ENCODE data around the gene VAV3. TPM values are rescaled to one million over a fixed set of nuclear protein-coding genes. Genes with fewer than 3 reads are reported as not detected.
"Not testable (repeated sequence)": the region's sequence is repeated elsewhere in the genome, so short reads cannot be mapped to it uniquely, and the experiment has no call there.

VAV3 gene
- total and polyA plus RNA-seq, 2 donors = 7.9 to 15.8 TPM

DNA sequence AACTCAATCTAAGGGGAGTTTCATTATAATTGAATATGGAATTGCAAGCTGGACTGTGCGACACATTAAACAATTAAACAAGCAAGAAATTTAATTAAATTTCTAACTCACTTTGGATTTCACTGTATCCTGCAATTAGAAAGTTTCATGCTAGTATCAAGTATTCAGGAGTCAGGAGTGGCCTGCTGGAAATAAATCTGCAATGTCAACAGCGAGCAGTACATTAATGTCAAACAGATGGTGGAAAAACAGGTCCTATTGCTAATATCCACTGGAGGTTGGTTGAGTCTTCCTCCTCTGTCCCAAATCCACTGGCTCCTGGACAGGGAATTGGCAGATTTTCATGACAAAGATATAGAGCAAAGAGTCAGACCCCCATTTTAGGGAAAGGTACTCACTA lies 237.1 kb downstream of the VAV3 start:
- H3K27ac ChIP-seq (ENCODE audit: low read depth in 1 of 2, low read length in 1 of 2) = no peak overlapping the region
- no peaks in the 10 kb centered on the region for H3K4me1 ChIP-seq (ENCODE audit: control insufficient read depth in 2 of 2, insufficient read depth in 2 of 2, low read length in 2 of 2)
- DNase-seq (ENCODE audit: low read depth in 6 of 9, low spot score in 9 of 9) = no peak
- H3K4me3 ChIP-seq (ENCODE audit: low read length in 2 of 2) = no peak overlapping the region
- H3K9me3 ChIP-seq (ENCODE audit: control insufficient read depth in 2 of 2, insufficient read depth in 1 of 2, low read length in 1 of 2) = no peaks in the 10 kb centered on the region
- no peaks in the 10 kb centered on the region for H3K36me3 ChIP-seq (ENCODE audit: control insufficient read depth in 2 of 2, insufficient read depth in 2 of 2, low read length in 1 of 2)
- WGBS = 99% methylated on average over 2 of the region's 2 CpGs
- H3K27me3 ChIP-seq (ENCODE audit: control insufficient read depth in 2 of 2, insufficient read depth in 1 of 2, low read length in 1 of 2) = no peaks in the 10 kb centered on the region

DNA sequence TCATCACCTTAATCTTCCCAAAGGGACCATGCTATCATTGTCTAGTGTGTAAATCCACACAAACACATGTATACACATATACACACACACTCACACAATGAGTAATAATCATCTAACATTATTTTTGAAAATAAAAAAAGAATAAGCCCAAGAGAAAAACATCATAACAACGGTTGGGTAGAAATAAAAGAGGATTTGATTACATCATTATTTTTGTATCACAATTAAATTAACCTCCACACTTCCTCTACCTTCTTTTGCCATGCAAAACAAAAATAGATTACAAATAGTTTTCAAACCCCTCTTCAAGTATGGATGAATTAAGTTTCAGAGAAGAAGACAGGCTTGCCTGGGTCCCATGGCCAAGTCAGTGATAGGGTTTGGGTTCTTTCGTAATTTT lies 238.1 kb downstream of the VAV3 start:
- H3K27ac ChIP-seq (ENCODE audit: low read depth in 1 of 2, low read length in 1 of 2) = no peak overlapping the region
- no peaks in the 10 kb centered on the region for H3K27me3 ChIP-seq (ENCODE audit: control insufficient read depth in 2 of 2, insufficient read depth in 1 of 2, low read length in 1 of 2)
- no peaks in the 10 kb centered on the region for H3K9me3 ChIP-seq (ENCODE audit: control insufficient read depth in 2 of 2, insufficient read depth in 1 of 2, low read length in 1 of 2)
- 98% methylated on average over 2 of the region's 2 CpGs for WGBS
- no peak overlapping the region for H3K4me3 ChIP-seq (ENCODE audit: low read length in 2 of 2)
- DNase-seq (ENCODE audit: low read depth in 6 of 9, low spot score in 9 of 9) = no peak
- H3K4me1 ChIP-seq (ENCODE audit: control insufficient read depth in 2 of 2, insufficient read depth in 2 of 2, low read length in 2 of 2) = no peaks in the 10 kb centered on the region
- H3K36me3 ChIP-seq (ENCODE audit: control insufficient read depth in 2 of 2, insufficient read depth in 2 of 2, low read length in 1 of 2) = no peaks in the 10 kb centered on the region

DNA sequence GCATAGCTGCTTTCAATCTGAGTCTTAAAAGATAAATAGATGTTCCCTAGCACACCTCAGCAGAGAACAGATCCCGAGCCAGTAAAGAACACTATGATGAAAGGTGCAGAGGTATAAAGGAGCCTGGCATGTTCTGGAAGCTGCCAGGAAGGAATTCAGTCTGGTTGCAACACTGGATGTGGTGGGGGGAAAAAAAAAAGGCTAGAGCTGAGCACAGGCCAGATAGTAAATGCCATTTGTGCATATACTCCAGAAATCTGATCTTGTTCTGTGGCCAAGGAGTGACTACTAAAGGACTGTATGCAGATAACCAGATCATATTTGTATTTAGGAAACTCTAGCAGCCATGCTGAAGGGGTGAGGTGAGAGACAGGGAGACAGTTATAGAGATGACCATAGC lies 240.3 kb downstream of the VAV3 start:
- DNase-seq (ENCODE audit: low read depth in 6 of 9, low spot score in 9 of 9) = no peak
- no peak overlapping the region for H3K4me3 ChIP-seq (ENCODE audit: low read length in 2 of 2)
- H3K27ac ChIP-seq (ENCODE audit: low read depth in 1 of 2, low read length in 1 of 2) = no peak overlapping the region
- no peaks in the 10 kb centered on the region for H3K9me3 ChIP-seq (ENCODE audit: control insufficient read depth in 2 of 2, insufficient read depth in 1 of 2, low read length in 1 of 2)
- no peaks in the 10 kb centered on the region for H3K36me3 ChIP-seq (ENCODE audit: control insufficient read depth in 2 of 2, insufficient read depth in 2 of 2, low read length in 1 of 2)
- no peaks in the 10 kb centered on the region for H3K27me3 ChIP-seq (ENCODE audit: control insufficient read depth in 2 of 2, insufficient read depth in 1 of 2, low read length in 1 of 2)
- H3K4me1 ChIP-seq (ENCODE audit: control insufficient read depth in 2 of 2, insufficient read depth in 2 of 2, low read length in 2 of 2) = no peaks in the 10 kb centered on the region
- 96% methylated on average over 1 of the region's 1 CpG for WGBS

DNA sequence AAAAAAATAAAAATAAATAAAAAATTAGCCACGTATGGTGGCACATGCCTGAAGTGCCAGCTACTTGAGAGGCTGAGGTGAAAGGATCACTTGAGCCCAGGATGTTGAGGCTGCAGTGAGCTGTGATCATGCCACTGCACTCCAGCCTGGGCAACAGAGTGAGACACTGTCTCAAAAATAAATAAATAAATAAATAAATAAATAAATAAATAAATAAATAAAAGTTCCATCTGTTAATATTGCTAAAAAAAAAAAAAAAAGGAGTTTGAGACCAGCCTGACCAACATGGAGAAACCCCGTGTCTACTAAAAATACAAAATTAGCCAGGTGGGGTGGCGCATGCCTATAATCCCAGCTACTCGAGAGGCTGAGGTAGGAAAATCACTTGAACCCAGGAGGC lies 244.8 kb downstream of the VAV3 start:
- not testable (repeated sequence) for H3K9me3 ChIP-seq (ENCODE audit: control insufficient read depth in 2 of 2, insufficient read depth in 1 of 2, low read length in 1 of 2); H3K4me1 ChIP-seq (ENCODE audit: control insufficient read depth in 2 of 2, insufficient read depth in 2 of 2, low read length in 2 of 2); H3K27me3 ChIP-seq (ENCODE audit: control insufficient read depth in 2 of 2, insufficient read depth in 1 of 2, low read length in 1 of 2); H3K27ac ChIP-seq (ENCODE audit: low read depth in 1 of 2, low read length in 1 of 2); H3K36me3 ChIP-seq (ENCODE audit: control insufficient read depth in 2 of 2, insufficient read depth in 2 of 2, low read length in 1 of 2); DNase-seq (ENCODE audit: low read depth in 6 of 9, low spot score in 9 of 9); H3K4me3 ChIP-seq (ENCODE audit: low read length in 2 of 2)
- WGBS = 98% methylated on average over 4 of the region's 4 CpGs

DNA sequence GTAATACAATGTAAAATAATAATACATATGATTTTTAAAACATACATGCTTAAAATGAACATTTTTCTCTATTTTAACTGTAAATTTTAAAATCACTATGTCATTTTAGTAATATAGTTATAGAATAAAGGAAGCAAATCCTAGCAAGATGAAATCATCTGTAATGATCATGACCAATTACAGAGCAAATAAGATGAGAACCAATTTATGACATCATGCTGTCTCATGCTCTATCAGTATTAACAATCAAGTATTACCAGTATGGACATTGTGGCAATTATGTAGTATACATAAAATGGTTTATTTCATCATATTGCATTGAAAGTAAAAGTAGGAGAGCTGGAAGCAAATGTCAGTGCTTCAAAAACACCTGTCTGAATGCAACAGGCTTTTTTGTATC lies 255.0 kb downstream of the VAV3 start:
- Histone ChIP-seq H3K27ac (ENCODE audit: low read depth in 1 of 2, low read length in 1 of 2) (no peak overlapping the region), H3K27me3 (ENCODE audit: control insufficient read depth in 2 of 2, insufficient read depth in 1 of 2, low read length in 1 of 2) (no peaks in the 10 kb centered on the region), H3K4me3 (ENCODE audit: low read length in 2 of 2) (no peak overlapping the region), H3K36me3 (ENCODE audit: control insufficient read depth in 2 of 2, insufficient read depth in 2 of 2, low read length in 1 of 2) (no peaks in the 10 kb centered on the region), H3K4me1 (ENCODE audit: control insufficient read depth in 2 of 2, insufficient read depth in 2 of 2, low read length in 2 of 2) (no peaks in the 10 kb centered on the region), H3K9me3 (ENCODE audit: control insufficient read depth in 2 of 2, insufficient read depth in 1 of 2, low read length in 1 of 2) (no peaks in the 10 kb centered on the region)
- DNase-seq (ENCODE audit: low read depth in 6 of 9, low spot score in 9 of 9) = no peak

DNA sequence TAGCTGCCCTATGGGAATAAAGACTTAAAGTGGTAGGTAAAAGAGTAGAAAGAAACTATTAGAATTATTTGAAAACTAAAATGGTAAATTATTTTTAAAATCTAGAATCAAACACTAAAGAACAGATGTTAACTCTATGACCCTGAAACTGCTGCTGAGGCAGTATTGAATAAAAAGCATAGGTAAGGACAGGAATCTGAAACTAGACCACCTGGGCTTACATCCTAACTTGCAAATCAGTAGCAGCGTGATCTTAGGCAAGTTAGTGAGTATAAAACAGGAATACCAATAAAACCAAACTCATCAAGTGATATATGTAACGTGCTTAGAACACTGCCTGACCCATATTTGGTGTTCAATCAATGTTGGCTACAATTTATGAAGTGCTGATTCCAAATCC lies 257.9 kb downstream of the VAV3 start:
- Histone ChIP-seq H3K9me3 (ENCODE audit: control insufficient read depth in 2 of 2, insufficient read depth in 1 of 2, low read length in 1 of 2) (no peaks in the 10 kb centered on the region), H3K27me3 (ENCODE audit: control insufficient read depth in 2 of 2, insufficient read depth in 1 of 2, low read length in 1 of 2) (no peaks in the 10 kb centered on the region), H3K4me1 (ENCODE audit: control insufficient read depth in 2 of 2, insufficient read depth in 2 of 2, low read length in 2 of 2) (no peaks in the 10 kb centered on the region), H3K27ac (ENCODE audit: low read depth in 1 of 2, low read length in 1 of 2) (no peak overlapping the region), H3K36me3 (ENCODE audit: control insufficient read depth in 2 of 2, insufficient read depth in 2 of 2, low read length in 1 of 2) (no peaks in the 10 kb centered on the region), H3K4me3 (ENCODE audit: low read length in 2 of 2) (no peak overlapping the region)
- 93% methylated on average over 2 of the region's 2 CpGs for WGBS
- DNase-seq (ENCODE audit: low read depth in 6 of 9, low spot score in 9 of 9) = no peak

DNA sequence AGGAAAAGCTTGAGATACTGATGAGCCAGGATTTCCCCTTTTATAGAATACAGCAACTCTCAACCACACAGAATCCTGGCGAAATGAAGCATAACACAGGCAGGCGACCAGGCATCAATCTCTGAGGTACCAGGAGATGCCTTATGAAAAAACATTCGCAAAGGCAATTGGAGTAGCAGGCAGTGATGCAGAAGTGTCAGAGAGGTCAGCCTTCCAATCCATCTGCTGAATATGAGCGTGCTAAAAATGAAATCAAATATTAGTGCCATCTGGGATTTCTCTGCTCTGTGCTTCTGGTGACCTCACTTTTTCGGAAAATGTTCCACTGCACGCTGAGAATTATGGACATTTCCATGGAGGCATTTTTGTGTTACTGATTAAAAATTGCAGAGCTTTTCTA lies 258.8 kb downstream of the VAV3 start:
- WGBS = 96% methylated on average over 6 of the region's 6 CpGs
- no peak for DNase-seq (ENCODE audit: low read depth in 6 of 9, low spot score in 9 of 9)
- Histone ChIP-seq H3K27ac (ENCODE audit: low read depth in 1 of 2, low read length in 1 of 2) (no peak overlapping the region), H3K36me3 (ENCODE audit: control insufficient read depth in 2 of 2, insufficient read depth in 2 of 2, low read length in 1 of 2) (no peaks in the 10 kb centered on the region), H3K27me3 (ENCODE audit: control insufficient read depth in 2 of 2, insufficient read depth in 1 of 2, low read length in 1 of 2) (no peaks in the 10 kb centered on the region), H3K9me3 (ENCODE audit: control insufficient read depth in 2 of 2, insufficient read depth in 1 of 2, low read length in 1 of 2) (no peaks in the 10 kb centered on the region), H3K4me3 (ENCODE audit: low read length in 2 of 2) (no peak overlapping the region), H3K4me1 (ENCODE audit: control insufficient read depth in 2 of 2, insufficient read depth in 2 of 2, low read length in 2 of 2) (no peaks in the 10 kb centered on the region)

DNA sequence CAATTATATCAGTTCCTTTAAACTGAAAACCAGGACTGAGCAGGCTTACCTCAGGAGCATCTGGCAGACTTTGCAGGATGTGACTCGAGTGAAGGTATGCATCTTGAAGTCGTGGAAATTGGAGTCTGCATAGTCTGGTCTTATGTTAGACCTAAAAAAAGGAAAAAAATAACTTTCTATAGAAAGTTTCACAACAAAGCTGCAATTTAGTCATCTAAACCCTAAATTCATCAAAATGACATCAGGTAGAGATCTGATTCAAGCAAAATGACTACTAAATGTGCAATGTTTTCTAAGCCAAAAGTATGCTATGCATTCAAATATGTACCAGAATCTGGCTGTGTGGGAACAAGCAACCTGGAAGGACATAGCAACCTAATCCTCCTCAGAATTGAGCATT lies 260.1 kb downstream of the VAV3 start:
- no peaks in the 10 kb centered on the region for H3K27me3 ChIP-seq (ENCODE audit: control insufficient read depth in 2 of 2, insufficient read depth in 1 of 2, low read length in 1 of 2)
- no peak overlapping the region for H3K27ac ChIP-seq (ENCODE audit: low read depth in 1 of 2, low read length in 1 of 2)
- no peaks in the 10 kb centered on the region for H3K36me3 ChIP-seq (ENCODE audit: control insufficient read depth in 2 of 2, insufficient read depth in 2 of 2, low read length in 1 of 2)
- no peak for DNase-seq (ENCODE audit: low read depth in 6 of 9, low spot score in 9 of 9)
- WGBS = 97% methylated on average over 2 of the region's 2 CpGs
- H3K9me3 ChIP-seq (ENCODE audit: control insufficient read depth in 2 of 2, insufficient read depth in 1 of 2, low read length in 1 of 2) = no peaks in the 10 kb centered on the region
- no peak overlapping the region for H3K4me3 ChIP-seq (ENCODE audit: low read length in 2 of 2)
- no peaks in the 10 kb centered on the region for H3K4me1 ChIP-seq (ENCODE audit: control insufficient read depth in 2 of 2, insufficient read depth in 2 of 2, low read length in 2 of 2)

DNA sequence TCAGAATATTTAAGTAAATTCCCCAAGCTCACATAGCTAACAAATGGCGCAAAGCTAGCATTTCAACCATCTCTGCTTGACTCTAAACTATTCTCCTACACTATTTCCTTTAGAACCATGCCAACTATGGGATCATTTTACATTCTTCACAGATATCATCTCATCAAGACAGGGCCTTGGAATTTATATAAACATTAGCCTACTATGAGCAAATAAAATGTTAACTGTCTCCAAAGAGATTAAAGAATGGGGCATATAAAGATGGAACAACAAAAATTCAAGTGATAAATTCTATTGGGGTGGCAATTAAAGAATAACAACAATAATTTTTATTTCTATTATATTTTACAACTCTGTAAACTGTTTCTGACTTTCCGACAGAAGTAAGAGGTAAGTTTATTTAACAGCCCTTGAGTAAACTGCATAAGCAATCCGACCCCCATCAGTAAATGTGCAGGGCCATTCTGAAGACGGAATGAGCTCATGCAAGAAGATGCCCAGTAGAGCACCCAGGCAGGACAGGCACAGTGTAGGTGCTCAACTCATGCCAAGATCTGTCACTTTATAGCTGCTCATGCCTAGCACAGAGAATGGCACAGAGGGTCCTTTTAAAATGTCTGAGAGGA lies 261.9 kb downstream of the VAV3 start:
- Histone ChIP-seq H3K27ac (ENCODE audit: low read depth in 1 of 2, low read length in 1 of 2) (no peak overlapping the region), H3K4me1 (ENCODE audit: control insufficient read depth in 2 of 2, insufficient read depth in 2 of 2, low read length in 2 of 2) (no peaks in the 10 kb centered on the region), H3K27me3 (ENCODE audit: control insufficient read depth in 2 of 2, insufficient read depth in 1 of 2, low read length in 1 of 2) (no peaks in the 10 kb centered on the region), H3K36me3 (ENCODE audit: control insufficient read depth in 2 of 2, insufficient read depth in 2 of 2, low read length in 1 of 2) (no peaks in the 10 kb centered on the region), H3K9me3 (ENCODE audit: control insufficient read depth in 2 of 2, insufficient read depth in 1 of 2, low read length in 1 of 2) (no peaks in the 10 kb centered on the region), H3K4me3 (ENCODE audit: low read length in 2 of 2) (no peak overlapping the region)
- no peak for DNase-seq (ENCODE audit: low read depth in 6 of 9, low spot score in 9 of 9)
- 83% methylated on average over 4 of the region's 4 CpGs for WGBS

DNA sequence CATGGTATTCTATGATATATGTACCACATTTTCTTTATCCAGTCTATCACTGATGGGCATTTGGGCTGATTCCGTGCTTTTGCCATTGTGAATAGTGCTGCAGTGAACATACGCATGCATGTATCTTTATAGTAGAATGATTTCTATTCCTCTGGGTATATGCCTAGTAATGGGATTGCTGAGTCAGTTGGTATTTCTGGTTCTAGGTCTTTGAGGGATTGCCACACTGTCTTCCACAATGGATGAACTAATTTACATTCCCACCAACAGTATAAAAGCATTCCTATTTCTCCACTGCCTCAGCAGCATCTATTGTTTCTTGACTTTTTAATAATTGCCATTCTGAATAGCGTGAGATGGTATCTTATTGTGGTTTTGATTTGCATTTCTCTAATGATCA lies 264.3 kb downstream of the VAV3 start:
- not testable (repeated sequence) for H3K27ac ChIP-seq (ENCODE audit: low read depth in 1 of 2, low read length in 1 of 2); H3K36me3 ChIP-seq (ENCODE audit: control insufficient read depth in 2 of 2, insufficient read depth in 2 of 2, low read length in 1 of 2); H3K27me3 ChIP-seq (ENCODE audit: control insufficient read depth in 2 of 2, insufficient read depth in 1 of 2, low read length in 1 of 2); H3K9me3 ChIP-seq (ENCODE audit: control insufficient read depth in 2 of 2, insufficient read depth in 1 of 2, low read length in 1 of 2); H3K4me1 ChIP-seq (ENCODE audit: control insufficient read depth in 2 of 2, insufficient read depth in 2 of 2, low read length in 2 of 2); H3K4me3 ChIP-seq (ENCODE audit: low read length in 2 of 2); DNase-seq (ENCODE audit: low read depth in 6 of 9, low spot score in 9 of 9)
- WGBS = 70% methylated on average over 3 of the region's 3 CpGs

Measured in thymus (tissue), 11 donors.